ENCODE results near the gene MARF1.
"Not testable (repeated sequence)": the region's sequence is repeated elsewhere in the genome, so short reads cannot be mapped to it uniquely, and the experiment has no call there.

The MARF1 gene, protein sequence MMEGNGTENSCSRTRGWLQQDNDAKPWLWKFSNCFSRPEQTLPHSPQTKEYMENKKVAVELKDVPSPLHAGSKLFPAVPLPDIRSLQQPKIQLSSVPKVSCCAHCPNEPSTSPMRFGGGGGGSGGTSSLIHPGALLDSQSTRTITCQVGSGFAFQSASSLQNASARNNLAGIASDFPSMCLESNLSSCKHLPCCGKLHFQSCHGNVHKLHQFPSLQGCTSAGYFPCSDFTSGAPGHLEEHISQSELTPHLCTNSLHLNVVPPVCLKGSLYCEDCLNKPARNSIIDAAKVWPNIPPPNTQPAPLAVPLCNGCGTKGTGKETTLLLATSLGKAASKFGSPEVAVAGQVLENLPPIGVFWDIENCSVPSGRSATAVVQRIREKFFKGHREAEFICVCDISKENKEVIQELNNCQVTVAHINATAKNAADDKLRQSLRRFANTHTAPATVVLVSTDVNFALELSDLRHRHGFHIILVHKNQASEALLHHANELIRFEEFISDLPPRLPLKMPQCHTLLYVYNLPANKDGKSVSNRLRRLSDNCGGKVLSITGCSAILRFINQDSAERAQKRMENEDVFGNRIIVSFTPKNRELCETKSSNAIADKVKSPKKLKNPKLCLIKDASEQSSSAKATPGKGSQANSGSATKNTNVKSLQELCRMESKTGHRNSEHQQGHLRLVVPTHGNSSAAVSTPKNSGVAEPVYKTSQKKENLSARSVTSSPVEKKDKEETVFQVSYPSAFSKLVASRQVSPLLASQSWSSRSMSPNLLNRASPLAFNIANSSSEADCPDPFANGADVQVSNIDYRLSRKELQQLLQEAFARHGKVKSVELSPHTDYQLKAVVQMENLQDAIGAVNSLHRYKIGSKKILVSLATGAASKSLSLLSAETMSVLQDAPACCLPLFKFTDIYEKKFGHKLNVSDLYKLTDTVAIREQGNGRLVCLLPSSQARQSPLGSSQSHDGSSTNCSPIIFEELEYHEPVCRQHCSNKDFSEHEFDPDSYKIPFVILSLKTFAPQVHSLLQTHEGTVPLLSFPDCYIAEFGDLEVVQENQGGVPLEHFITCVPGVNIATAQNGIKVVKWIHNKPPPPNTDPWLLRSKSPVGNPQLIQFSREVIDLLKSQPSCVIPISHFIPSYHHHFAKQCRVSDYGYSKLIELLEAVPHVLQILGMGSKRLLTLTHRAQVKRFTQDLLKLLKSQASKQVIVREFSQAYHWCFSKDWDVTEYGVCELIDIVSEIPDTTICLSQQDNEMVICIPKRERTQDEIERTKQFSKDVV (N-terminal part only)

DNA sequence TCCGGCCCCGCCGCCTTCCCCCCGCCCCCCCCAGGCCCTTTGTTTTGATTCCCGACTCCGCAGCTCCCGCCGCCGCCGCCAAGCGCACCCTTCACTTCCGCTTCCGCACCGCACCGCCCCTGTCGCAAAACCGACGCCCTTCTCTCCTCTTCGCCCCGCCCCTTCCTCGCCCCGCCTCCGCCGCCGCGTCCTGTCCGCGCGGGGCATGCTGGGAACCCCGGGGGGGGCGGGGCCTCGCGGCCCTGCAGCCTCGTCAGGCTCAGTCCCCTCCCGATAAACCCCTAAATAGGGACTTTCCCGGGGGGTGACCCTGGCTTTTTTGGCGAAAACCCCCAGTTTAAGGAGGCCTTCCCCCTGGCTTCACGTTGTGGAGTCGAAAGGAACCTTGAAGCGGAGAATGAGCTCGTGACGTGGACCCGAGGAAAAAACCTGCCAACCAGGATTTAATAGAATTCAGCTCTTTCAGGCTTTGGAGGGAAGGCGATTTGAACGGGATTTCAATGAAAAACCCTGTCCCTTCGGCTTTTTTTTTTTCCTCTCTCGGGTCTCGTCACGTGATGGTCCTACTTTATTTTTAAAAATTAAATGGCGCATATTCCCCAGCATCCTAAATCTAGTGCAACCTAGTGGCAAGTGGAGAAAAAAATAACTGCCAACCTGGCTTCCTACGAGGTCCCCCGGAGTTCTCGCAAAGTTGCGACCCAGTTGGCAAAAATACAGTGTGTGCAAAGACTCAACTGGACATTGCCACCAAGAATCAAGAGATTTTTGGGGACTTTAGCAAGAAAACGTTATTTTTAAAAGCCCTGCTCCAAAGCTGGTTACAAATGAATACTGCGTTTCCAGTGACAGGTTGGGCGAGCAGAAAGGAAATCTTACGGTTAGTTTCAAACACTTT lies at the start of gene MARF1:
Gene MARF1 (minus strand): TSS at position 107 of the 898 bp plus-strand sequence. CDS start 3,921 bp downstream, outside the sequence.
- peak; percentile 97 for DNase-seq

DNA sequence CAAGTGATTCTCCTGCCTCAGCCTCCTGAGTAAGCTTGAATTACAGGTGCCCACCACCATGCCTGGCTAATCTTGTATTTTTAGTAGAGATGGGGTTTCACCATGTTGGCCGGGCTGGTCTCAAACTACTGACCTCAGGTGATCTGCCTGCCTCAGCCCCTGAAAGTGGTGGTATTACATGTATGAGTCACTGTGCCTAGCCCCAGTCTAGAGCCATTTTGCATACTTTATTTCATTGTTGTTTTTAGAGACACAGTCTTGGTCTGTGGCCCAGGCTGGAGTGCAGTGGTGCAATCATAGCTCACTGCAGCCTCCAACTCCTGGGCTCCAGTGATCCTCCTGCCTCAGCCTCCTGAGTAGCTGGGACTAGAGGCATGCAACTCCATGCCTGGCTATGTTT lies 49.6 kb upstream of the MARF1 start:
- not testable (repeated sequence) for DNase-seq

DNA sequence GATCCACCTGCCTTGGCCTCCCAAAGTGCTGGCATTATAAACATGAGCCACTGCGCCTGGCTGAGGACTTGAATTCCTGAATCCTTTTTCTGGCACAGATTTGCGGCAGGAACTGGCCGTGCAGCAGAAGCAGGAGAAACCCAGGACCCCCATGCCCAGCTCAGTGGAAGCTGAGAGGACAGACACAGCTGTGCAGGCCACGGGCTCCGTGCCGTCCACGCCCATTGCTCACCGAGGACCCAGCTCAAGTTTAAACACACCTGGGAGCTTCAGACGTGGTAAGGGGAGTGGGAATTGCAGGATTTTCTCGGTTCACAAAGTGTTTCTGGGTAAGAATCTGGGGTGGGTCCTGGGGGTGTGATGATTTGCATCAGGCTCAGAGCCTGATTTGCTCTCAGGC lies 48.1 kb upstream of the MARF1 start:
- no peak for DNase-seq

DNA sequence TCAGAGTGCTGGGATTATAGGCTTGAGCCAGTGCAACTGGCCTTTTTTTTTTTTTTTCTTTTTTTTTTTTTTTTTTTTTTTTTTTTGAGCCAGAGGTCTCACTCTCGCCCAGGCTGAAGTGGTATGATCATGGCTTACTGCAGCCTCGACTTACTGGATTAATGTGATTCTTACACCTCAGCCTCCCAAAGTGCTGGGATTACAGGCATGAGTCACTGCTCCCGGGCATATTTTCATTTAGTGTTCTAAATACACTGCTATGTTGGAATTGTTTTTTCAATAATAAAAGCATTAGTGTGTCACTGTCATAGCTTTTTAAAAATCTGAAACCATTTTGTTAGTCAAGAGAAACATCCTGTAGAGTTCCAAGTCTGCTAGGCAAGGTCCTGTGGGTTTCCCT lies 47.3 kb upstream of the MARF1 start:
- no peak for DNase-seq

DNA sequence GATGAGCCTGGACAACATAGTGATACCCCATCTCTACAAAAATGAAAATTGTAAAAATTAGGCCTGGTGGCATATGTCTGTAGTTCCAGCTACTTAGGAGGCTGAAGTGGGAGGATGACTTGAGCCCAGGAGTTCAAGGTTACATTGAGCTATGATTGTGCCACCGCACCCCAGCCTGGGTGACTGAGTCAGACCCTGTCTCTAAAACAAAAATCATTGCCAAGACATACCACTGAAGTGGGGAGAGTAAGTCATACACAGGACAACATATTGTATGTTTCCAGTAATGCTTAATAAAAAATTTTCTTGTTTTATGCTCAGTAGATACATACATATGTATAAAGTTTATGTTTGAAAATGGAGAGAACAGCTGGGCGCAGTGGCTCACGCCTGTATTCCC lies 46.3 kb upstream of the MARF1 start:
- DNase-seq = no peak

DNA sequence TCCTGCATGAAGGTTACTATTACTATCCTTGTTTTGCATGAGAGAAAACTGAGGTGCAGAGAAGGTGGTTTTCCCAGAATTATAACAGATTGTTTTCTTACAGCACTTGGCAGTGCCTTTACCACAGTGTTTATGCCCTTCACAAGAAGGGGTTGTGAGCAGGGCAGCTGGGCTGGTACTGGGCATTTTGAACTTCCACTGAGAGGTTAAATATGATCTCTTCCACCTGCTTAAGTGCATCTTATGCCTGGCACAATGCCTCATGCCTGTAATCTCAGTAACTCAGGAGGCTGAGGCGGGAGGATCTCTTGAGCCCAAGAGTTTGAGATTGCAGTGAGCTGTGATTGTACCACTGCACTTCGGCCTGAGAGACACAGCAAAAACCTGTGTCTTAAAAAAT lies 43.3 kb upstream of the MARF1 start:
- DNase-seq = no peak

DNA sequence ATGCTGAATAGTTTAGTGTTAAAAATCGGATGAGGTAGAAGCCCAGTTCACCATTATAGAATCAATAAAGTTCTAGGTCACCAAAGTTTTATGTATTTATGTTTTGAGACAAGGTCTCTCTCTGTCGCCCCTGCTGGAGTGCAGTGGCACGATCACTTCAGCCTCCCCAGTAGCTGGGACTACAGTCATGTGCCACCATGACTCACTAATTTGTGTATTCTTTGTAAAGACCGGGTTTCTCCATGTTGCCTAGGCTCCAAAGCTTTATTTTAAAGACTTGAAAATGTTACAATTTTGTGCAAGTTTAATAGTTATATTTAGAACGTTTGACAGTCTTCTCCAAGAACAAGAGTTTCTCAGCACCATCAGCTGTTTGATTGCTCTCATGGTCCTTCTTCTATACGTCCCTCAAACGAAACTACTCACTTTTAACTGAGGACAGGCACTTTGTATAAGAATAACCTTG lies 39.2 kb upstream of the MARF1 start:
- DNase-seq = peak; percentile 86

DNA sequence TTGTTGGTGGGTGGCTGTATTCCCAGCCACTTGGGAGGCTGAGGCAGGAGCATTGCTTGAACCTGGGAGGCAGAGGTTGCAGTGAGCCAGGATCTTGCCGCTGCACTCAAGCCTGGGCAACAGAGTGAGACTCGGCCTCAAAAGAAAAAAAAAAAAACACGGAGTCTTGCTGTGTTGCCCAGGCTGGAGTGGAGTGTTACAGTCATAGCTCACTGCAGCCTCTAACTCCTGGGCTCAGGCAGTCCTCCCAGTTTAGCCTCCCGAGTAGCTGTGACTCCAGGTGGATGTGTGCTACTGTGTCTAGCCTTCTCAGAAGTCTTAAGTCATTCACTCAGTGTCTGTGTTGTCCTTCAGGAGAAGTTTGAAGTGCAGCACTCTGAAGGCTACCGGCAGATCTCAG lies 34.5 kb upstream of the MARF1 start:
- no peak for DNase-seq

DNA sequence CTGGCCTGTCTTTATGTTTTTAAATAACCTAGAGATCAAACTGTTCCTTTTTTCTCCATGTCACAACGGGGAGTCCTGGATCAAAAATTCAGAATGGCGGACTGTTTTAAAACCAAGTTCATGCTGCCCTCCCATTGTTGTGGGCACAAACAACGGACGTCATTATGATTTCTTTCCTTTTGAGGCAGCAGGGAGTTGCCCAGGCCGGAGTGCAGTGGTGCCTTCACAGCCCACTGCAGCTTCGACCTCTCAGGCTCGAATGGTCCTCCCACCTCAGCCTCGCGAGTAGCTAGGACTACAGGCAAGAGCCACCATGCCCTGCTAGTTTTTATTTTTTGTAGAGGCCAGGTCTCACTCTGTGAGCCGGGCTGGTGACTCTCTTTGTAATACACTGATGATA lies 33.6 kb upstream of the MARF1 start:
- no peak for DNase-seq

DNA sequence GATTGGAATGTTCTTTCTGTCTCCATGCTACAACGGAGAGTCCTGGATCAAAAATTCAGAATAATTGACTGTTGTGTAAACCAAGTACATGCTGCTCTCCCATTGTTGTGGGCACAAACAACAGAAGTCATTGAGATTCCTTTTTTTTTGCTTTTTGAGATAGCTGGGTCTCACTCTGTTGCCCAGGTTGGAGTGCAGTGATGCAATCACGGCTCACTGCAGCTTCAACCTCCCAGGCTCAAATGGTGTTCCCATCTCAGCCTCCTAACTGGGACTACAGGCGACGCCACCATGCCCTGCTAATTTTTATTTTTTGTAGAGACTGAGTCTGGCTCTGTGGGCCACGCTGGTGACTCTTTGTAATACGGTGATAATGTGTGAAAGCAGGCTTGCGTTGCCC lies 31.6 kb upstream of the MARF1 start:
- no peak for DNase-seq

DNA sequence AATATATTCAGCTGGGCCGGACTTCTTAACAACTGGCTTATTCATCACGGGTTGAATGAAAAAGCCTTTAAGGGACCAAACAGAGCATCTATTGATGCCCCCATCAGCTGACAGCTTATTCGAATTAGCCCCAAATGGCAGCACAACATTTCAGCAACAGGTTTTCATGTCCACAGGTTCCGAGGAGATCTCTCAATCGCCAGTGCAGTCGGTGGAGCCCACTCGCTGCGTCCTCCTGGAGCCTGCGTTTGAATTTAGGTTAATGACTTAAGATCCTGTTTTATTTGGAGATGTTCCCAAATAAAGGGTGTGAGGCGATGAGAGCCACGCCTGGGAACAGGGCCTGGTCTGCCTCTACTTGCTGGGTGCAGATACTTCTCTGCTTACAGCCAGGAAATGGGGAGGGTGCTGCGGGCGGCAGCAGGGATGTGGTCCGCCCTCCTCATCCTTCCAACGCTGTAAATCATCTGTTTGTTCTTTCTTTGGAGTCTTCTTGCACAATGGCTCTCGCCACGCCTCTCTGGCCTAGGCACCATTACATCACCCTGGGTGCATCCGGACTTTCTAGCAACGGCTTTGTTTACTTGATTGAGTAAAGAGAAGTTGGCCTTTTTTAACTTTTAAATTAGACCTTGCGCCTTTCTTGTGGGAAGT lies 29.7 kb upstream of the MARF1 start:
- peak; percentile 86 for DNase-seq

DNA sequence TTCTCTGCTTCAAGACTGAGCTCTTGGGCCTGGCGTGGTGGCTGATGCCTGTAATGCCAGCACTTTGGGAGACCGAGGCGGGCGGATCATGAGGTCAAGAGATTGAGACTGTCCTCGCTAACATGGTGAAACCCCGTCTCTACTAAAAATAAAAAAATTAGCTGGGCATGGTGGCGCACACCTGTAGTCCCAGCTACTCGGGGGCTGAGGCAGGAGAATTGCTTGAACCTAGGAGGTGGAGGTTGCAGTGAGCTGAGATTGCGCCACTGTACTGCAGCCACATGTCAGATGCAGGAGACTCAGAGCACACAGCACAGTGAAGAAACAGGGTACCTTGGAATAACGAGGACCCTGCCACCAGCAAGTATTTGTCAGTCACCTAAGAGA lies 29.2 kb upstream of the MARF1 start:
- not testable (repeated sequence) for DNase-seq

DNA sequence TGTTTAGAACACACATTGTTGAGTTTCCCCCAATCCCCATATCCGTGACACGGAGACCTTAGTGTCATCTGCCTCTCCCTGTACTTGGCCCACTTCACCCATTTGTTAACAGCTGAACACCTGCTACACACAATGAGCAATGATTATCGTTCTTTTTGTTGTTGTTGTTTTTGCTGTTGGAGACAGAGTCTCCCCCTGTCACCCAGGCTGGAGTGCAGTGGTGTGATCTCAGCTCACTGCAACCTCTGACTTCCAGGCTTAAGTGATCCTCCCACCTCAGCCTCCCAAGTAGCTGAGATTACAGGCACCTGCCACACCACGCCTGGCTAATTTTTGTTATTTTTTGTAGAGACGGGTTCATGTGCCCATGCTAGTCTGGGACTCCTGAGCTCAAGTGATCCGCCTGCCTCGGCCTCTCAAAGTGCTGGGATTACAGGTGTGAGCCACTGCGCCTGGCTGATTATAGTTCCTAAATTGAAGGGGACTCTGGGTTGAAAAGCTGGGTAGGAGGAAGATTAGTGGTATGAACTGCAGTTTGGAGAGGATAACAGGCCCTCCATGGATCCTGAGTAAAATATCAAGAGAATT lies 28.7 kb upstream of the MARF1 start:
- no peak for DNase-seq

DNA sequence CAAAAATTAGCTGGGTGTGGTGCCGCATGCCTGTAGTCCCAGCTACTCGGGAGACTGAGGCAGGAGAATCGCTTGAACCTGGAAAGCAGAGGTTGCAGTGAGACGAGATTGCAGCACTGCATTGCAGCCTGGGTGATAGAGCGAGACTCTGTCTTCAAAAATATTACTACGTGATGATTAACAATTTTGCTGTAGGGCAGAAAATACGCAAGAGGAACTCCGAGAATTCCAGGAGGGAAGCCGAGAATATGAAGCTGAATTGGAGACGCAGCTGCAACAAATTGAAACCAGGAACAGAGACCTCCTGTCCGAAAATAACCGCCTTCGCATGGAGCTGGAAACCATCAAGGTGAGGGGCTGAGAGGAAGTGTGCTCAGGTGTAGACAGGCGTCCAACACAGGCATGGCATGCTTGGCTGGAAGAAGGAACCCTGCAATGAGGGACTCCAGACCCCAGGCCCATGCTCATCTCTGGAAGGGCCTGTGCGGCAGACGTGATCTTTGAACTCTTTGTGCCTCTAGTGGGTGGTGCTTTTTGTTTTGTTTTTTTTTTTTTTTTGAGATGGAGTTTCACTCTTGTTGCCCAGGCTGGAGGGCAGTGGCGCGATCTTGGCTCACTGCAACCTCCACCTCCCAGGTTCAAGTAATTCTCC lies 24.3 kb upstream of the MARF1 start:
- DNase-seq = no peak

DNA sequence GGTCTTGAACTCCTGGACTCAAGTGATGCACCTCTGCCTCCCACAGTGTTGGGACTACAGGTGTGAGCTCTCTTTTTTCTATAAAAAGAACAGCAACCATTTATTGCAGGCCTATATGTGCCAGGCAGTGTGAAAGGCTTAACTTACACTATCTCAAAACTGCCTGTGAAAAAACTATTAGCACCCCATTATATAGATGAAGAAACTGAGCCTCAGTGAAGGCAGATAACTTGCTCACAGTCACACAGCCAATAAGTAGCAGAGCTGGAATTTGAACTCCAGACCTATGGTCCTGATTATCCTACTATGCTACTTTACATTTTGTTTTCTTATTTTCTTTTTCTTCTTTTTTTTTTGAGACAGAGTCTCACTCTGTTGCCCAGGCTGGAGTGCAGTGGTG lies 22.2 kb upstream of the MARF1 start:
- no peak for DNase-seq

DNA sequence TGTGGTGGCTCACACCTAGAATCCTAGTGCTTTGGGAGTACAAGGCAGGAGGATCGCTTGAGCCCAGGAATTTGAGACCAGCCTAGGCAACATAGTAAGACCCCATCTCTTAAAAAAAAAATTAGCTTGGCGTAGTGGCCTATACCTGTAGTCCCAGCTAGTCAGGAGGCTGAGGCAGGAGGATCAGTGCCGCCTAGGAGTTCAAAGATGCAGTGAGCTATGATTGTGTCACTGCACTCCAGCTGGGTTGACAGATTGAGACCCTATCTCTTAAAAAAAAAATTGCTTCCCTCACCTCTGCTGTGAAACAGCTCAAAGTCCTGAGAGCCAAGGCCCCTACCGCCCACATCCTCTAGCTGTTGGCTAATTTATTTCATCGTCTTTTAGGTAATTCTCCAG lies 17.2 kb upstream of the MARF1 start:
- no peak for DNase-seq

DNA sequence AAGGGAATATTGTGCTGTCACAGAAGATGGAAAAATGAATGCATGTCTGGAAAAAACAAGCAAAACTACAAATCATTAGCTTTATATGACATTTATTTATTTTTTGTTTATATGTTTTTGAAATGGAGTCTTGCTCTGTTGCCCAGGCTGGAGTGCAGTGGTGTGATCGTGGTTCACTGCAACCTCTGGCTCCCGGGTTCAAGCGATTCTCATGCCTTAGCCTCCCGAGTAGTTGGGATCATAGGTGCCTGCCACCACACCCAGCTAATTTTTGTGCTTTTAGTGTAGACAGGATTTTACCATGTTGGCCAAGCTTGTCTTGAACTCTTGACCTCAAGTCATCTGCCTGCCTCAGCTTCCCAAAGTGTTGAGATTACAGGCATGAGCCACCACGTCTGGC lies 15.6 kb upstream of the MARF1 start:
- no peak for DNase-seq

DNA sequence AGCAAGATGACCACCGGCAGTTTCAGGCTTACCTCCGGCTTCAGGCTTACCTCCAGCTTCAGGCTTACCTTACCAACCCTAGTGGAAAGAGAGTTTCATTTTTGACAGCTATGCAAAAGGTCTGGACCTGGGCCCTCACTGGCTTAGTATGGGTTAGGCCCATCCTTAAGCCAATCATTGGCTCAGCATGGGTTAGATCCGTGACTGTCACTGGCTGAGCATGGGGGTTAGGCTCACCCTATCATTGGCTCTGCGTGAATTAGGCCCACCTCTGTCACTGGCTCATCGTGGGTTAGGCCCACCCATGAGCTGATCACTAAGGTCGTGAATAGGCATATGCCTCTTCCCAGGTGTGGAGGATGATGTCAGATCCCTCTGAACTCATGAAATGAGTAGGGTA lies 15.2 kb upstream of the MARF1 start:
- DNase-seq = no peak

DNA sequence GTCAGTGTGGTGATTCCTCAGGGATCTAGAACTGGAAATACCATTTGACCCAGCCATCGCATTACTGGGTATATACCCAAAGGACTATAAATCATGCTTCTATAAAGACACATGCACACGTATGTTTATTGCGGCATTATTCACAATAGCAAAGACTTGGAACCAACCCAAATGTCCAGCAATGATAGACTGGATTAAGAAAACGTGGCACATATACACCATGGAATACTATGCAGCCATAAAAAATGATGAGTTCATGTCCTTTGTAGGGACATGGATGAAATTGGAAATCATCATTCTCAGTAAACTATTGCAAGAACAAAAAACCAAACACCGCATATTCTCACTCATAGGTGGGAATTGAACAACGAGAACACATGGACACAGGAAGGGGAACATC lies 12.6 kb upstream of the MARF1 start:
- not testable (repeated sequence) for DNase-seq

DNA sequence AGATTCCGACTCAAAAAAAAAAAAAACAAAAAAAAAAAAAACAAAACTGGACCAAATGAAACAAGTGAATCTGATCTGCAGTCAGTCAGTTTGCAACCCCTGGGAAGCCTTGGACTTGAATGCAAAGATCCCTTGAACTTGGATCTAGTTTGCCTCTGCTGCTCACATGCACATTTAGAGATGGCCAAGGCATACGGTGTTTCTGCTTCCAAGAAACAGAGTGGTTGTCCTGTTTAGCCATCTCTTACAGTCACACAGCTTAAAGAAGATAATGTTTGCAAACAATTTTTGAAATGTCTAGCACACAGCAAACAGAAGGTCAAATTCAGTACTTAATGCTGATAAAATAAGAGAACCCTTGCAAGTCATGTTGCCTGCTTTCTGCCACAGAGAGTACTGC lies 11.6 kb upstream of the MARF1 start:
- no peak for DNase-seq

DNA sequence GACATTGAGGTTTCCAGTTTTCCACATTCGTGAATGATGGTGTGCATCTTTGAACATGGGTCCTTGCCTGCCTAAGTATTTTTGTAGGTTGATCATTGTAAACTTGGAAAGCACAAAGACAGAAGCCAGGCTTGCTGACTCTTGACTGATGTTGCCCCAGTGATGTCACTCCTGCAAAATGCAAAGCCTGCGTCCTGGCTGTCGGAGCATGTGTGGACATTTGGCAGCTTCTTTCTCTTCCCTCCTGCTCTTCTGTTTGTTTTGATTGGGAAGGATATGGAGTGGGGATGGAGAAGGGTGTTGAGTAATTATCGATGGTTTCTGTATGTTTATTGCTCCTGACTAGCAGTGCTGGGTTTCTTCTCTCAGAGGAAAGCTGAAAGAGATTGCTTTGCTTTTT lies 10.3 kb upstream of the MARF1 start:
- DNase-seq = no peak

Measured in hematopoietic multipotent progenitor cell treated with erythropoietin and hydrocortisone succinate and interleukin-3 and kit ligand, for 6 days (in vitro differentiated cells).